DND-41 (cell line): Measurements from ENCODE around the gene SPTAN1.

Experiments used
- CTCF ChIP-seq: IDR thresholded peaks from 2 replicates; pipeline ENCODE4 v1.5.1; 2012; ENCODE audit warnings: borderline replicate concordance, low read length, moderate library complexity, mild to moderate bottlenecking; ENCODE audit not compliant: poor library complexity, severe bottlenecking; ENCODE audit errors: extremely low read depth
- EZH2 ChIP-seq: IDR thresholded peaks from 3 replicates; pipeline ENCODE4 v1.6.1; 2012; ENCODE audit warnings: borderline replicate concordance, low read depth, mild to moderate bottlenecking, moderate library complexity, low read length, inconsistent platforms; ENCODE audit not compliant: severe bottlenecking

GRCh38 chr9:128504485-128505413 is 47.6 kb upstream of the SPTAN1 start, which contains the start of gene GLE1:
- no peak for TF ChIP-seq CTCF
- no peak for TF ChIP-seq EZH2
